ENCODE measurements around the gene WNK2.

DNA sequence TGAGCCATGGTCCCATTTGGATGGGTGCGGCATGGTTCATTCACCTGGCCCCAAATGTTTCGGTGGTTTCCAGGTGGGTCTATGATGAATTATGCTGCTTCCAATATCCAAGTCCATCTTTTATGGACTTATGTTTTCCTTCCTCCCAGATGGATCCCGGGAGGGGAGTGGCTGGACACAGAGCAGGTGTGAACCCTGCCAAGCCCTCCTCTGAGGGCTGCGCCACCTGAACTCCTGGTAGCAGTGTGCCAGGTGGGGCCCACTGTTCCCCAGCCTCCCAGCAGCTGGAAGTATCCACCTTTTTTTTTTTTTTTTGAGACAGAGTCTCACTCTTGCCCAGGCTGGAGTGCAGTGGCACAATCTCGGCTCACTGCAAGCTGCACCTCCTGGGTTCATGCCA is 42.9 kb downstream of the WNK2 start:
- TF ChIP-seq, protein P1, sequence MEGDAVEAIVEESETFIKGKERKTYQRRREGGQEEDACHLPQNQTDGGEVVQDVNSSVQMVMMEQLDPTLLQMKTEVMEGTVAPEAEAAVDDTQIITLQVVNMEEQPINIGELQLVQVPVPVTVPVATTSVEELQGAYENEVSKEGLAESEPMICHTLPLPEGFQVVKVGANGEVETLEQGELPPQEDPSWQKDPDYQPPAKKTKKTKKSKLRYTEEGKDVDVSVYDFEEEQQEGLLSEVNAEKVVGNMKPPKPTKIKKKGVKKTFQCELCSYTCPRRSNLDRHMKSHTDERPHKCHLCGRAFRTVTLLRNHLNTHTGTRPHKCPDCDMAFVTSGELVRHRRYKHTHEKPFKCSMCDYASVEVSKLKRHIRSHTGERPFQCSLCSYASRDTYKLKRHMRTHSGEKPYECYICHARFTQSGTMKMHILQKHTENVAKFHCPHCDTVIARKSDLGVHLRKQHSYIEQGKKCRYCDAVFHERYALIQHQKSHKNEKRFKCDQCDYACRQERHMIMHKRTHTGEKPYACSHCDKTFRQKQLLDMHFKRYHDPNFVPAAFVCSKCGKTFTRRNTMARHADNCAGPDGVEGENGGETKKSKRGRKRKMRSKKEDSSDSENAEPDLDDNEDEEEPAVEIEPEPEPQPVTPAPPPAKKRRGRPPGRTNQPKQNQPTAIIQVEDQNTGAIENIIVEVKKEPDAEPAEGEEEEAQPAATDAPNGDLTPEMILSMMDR (conservative IDR thresholded peaks at IDR 0.05): no peak
- TF ChIP-seq ZFX (IDR thresholded peaks at IDR 0.05): no peak

Data from C4-2B (cell line).